ENCODE results near the gene ATMIN. TPM values are rescaled to one million over a fixed set of nuclear protein-coding genes. Genes with fewer than 3 reads are reported as not detected.
A peak's percentile ranks its signal among the peaks of the same experiment; 100 is the strongest.

ATMIN gene
- total and polyA plus RNA-seq, 4 donors = 9.4 to 29.1 (median 18.2) TPM

- Histone ChIP-seq H3K4me1 (ENCODE audit: control insufficient read depth in 1 of 2, insufficient read depth in 2 of 2, low read length in 2 of 2) (no peaks in the 10 kb centered on the region), H3K4me3 (ENCODE audit: low read length in 2 of 2) (peak overlapping the region in 1 of 2 donors; percentile 4), H3K27ac (ENCODE audit: low read depth in 1 of 2, low read length in 2 of 2) (no peak overlapping the region), H3K9me3 (ENCODE audit: control insufficient read depth, low read length) (no peaks in the 10 kb centered on the region), H3K36me3 (ENCODE audit: control insufficient read depth in 1 of 2, insufficient read depth in 2 of 2, low read length in 1 of 2) (no peaks in the 10 kb centered on the region), H3K27me3 (ENCODE audit: control insufficient read depth in 1 of 2, insufficient read depth in 2 of 2, low read length in 1 of 2) (no peaks in the 10 kb centered on the region)
- WGBS, 2 donors = 68% methylated on average over 21 of the region's 21 CpGs
- DNase-seq (no peak), ATAC-seq (ENCODE audit: low FRiP score) (no peak)
- intact Hi-C loops (cut with DNase I) = loop anchor here (10.0 kb wide), 1 partner anchor 220 kb away; the partner anchor contains the start of gene GAN (in 2 of the 2)
These were observed 59.2 kb downstream of the ATMIN start for GRCh38 chr16:81094771-81095251.

- H3K4me3 ChIP-seq (ENCODE audit: low read length in 2 of 2) = peak overlapping the region; percentile 44 to 66
- no peaks in the 10 kb centered on the region for H3K27me3 ChIP-seq (ENCODE audit: control insufficient read depth in 1 of 2, insufficient read depth in 2 of 2, low read length in 1 of 2)
- H3K4me1 ChIP-seq (ENCODE audit: control insufficient read depth in 1 of 2, insufficient read depth in 2 of 2, low read length in 2 of 2) = no peaks in the 10 kb centered on the region
- H3K36me3 ChIP-seq (ENCODE audit: control insufficient read depth in 1 of 2, insufficient read depth in 2 of 2, low read length in 1 of 2) = no peaks in the 10 kb centered on the region
- no peaks in the 10 kb centered on the region for H3K9me3 ChIP-seq (ENCODE audit: control insufficient read depth, low read length)
- ATAC-seq (ENCODE audit: low FRiP score) (no peak), DNase-seq (no peak)
- peak overlapping the region in 1 of 2 donors; percentile 78 for H3K27ac ChIP-seq (ENCODE audit: low read depth in 1 of 2, low read length in 2 of 2)
- intact Hi-C loops (cut with DNase I) = loop anchor here (10.0 kb wide), 1 partner anchor 219 kb away; the partner anchor contains the start of gene GAN (in 2 of the 2)
- WGBS, 2 donors = 0 to 1% methylated on average over 19 to 22 of the region's 22 CpGs
These were observed 60.0 kb downstream of the ATMIN start for GRCh38 chr16:81095653-81095952.

- H3K27me3 ChIP-seq (ENCODE audit: control insufficient read depth in 1 of 2, insufficient read depth in 2 of 2, low read length in 1 of 2) = no peaks in the 10 kb centered on the region
- no peaks in the 10 kb centered on the region for H3K36me3 ChIP-seq (ENCODE audit: control insufficient read depth in 1 of 2, insufficient read depth in 2 of 2, low read length in 1 of 2)
- no peaks in the 10 kb centered on the region for H3K4me1 ChIP-seq (ENCODE audit: control insufficient read depth in 1 of 2, insufficient read depth in 2 of 2, low read length in 2 of 2)
- ATAC-seq (ENCODE audit: low FRiP score) (peak; percentile 100), DNase-seq (peak; percentile 100)
- H3K27ac ChIP-seq (ENCODE audit: low read depth in 1 of 2, low read length in 2 of 2) = peak within 1 kb of the TSS in 1 of 2 donors; percentile 78
- no peaks in the 10 kb centered on the region for H3K9me3 ChIP-seq (ENCODE audit: control insufficient read depth, low read length)
- H3K4me3 ChIP-seq (ENCODE audit: low read length in 2 of 2) = peak within 1 kb of the TSS; percentile 44 to 66
- intact Hi-C loops (cut with DNase I) = loop anchor here (1.0 to 10.0 kb wide), 3 partner anchors 19 to 219 kb away; partner anchors contain the start of genes GAN (in 2 of the 2), C16orf46 (in 1 of the 2) and CENPN (in 1 of the 2)
- 2 to 6% methylated on average over 44 to 80 of the region's 83 CpGs for WGBS, 2 donors
These were observed 60.5 kb downstream of the ATMIN start, which contains the start of gene GCSH for GRCh38 chr16:81095953-81096714. GCSH (minus strand) TSS chr16:81096395; CDS start chr16:81096278, 117 bp downstream.

GRCh38 chr16:81096715-81097208 is 61.1 kb downstream of the ATMIN start:
- Histone ChIP-seq H3K27me3 (ENCODE audit: control insufficient read depth in 1 of 2, insufficient read depth in 2 of 2, low read length in 1 of 2) (no peaks in the 10 kb centered on the region), H3K4me1 (ENCODE audit: control insufficient read depth in 1 of 2, insufficient read depth in 2 of 2, low read length in 2 of 2) (no peaks in the 10 kb centered on the region), H3K36me3 (ENCODE audit: control insufficient read depth in 1 of 2, insufficient read depth in 2 of 2, low read length in 1 of 2) (no peaks in the 10 kb centered on the region), H3K27ac (ENCODE audit: low read depth in 1 of 2, low read length in 2 of 2) (peak overlapping the region in 1 of 2 donors; percentile 46), H3K4me3 (ENCODE audit: low read length in 2 of 2) (no peak overlapping the region), H3K9me3 (ENCODE audit: control insufficient read depth, low read length) (no peaks in the 10 kb centered on the region)
- ATAC-seq (ENCODE audit: low FRiP score) (no peak), DNase-seq (no peak)
- intact Hi-C loops (cut with DNase I) = loop anchor here (1.0 to 10.0 kb wide), 3 partner anchors 20 to 218 kb away; partner anchors contain the start of genes GAN (in 2 of the 2), C16orf46 (in 1 of the 2) and CENPN (in 1 of the 2)
- 52 to 55% methylated on average over 8 of the region's 8 CpGs for WGBS, 2 donors

Other genes starting within 250 kb of the ATMIN start
- 10 to 100 TPM in 1 of 2 donors, 1 to 10 TPM in 1; 7.6 to 12.8 TPM for gene CDYL2, start 231.2 kb upstream of the ATMIN start, total RNA-seq
- gene CDYL2, start 231.2 kb upstream of the ATMIN start, polyA plus RNA-seq = 1 to 10 TPM in 1 of 2 donors, under 1 TPM in 1; 0.46 to 2.9 TPM
- 10 to 100 TPM; 33.0 to 33.2 TPM for gene CMC2, start 29.0 kb upstream of the ATMIN start, total RNA-seq
- 100 to 1,000 TPM in 1 of 2 donors, 10 to 100 TPM in 1; 31.3 to 108 TPM for gene CMC2, start 29.0 kb upstream of the ATMIN start, polyA plus RNA-seq
- 1 to 10 TPM; 4.4 to 5.3 TPM for gene CENPN, start 28.6 kb upstream of the ATMIN start, total RNA-seq
- 1 to 10 TPM; 5.5 to 7.0 TPM for gene CENPN, start 28.6 kb upstream of the ATMIN start, polyA plus RNA-seq
- under 1 TPM; 0.24 to 0.49 TPM for gene C16orf46, start 41.4 kb downstream of the ATMIN start, total RNA-seq
- under 1 TPM; 0.33 to 0.38 TPM for gene C16orf46, start 41.4 kb downstream of the ATMIN start, polyA plus RNA-seq
- gene GCSH, start 60.6 kb downstream of the ATMIN start, total RNA-seq = 10 to 100 TPM; 14.7 to 18.1 TPM
- 10 to 100 TPM; 19.9 to 35.7 TPM for gene GCSH, start 60.6 kb downstream of the ATMIN start, polyA plus RNA-seq
- gene BCO1, start 202.8 kb downstream of the ATMIN start, total RNA-seq = not detected
- gene BCO1, start 202.8 kb downstream of the ATMIN start, polyA plus RNA-seq = 1 to 10 TPM in 1 of 2 donors, not detected in 1; 3.5 TPM